Heart left ventricle (tissue), 16 donors: ENCODE results near the gene LONRF3. TPM values are rescaled to one million over a fixed set of nuclear protein-coding genes. Genes with fewer than 3 reads are reported as not detected.
"Not testable (repeated sequence)": the region's sequence is repeated elsewhere in the genome, so short reads cannot be mapped to it uniquely, and the experiment has no call there.

Experiments
- ATAC-seq, 4 donors: fragments of 200-7000 bp; cut with Tn5 transposase; one replicate each; pipeline ENCODE4 v1.9.1; 2020 to 2022; ENCODE audit warnings: moderate library complexity in 4 of 4, mild to moderate bottlenecking in 3 of 4, moderate number of reproducible peaks in 1 of 4
- DNase-seq, 5 donors: peaks; one replicate each; pipeline ENCODE4 v3.0.0-alpha.2; 2020
- H3K27ac ChIP-seq, 12 donors: fragments of 200-600 bp; sonication (generic) in 4 of 12; one replicate each; pipeline versions ENCODE4 v1.5.0 to v1.8.0; 2016 to 2022; ENCODE audit warnings: mild to moderate bottlenecking in 2 of 12
- H3K27me3 ChIP-seq, 9 donors: fragments of 200-600 bp; sonication (generic) in 2 of 9; one replicate each; pipeline versions ENCODE4 v1.5.1 to v1.8.0; 2016 to 2022; ENCODE audit warnings: mild to moderate bottlenecking in 3 of 9
- H3K36me3 ChIP-seq, 9 donors: fragments of 200-600 bp; sonication (generic) in 2 of 9; one replicate each; pipeline versions ENCODE4 v1.5.0 to v1.8.0; 2018 to 2022; ENCODE audit warnings: mild to moderate bottlenecking in 2 of 9
- H3K4me1 ChIP-seq, 12 donors: fragments of 200-600 bp; sonication (generic) in 4 of 12; one replicate each; pipeline versions ENCODE4 v1.5.0 to v1.8.0; 2016 to 2022; ENCODE audit warnings: mild to moderate bottlenecking in 3 of 12
- H3K4me3 ChIP-seq, 12 donors: fragments of 200-600 bp; sonication (generic) in 4 of 12; one replicate each; pipeline versions ENCODE4 v1.5.0 to v1.8.0; 2017 to 2022; ENCODE audit warnings: mild to moderate bottlenecking in 9 of 12, moderate library complexity in 4 of 12
- H3K9me3 ChIP-seq, 12 donors: fragments of 200-600 bp; sonication (generic) in 4 of 12; one replicate each; pipeline versions ENCODE4 v1.5.0 to v1.8.0; 2016 to 2022; ENCODE audit warnings: mild to moderate bottlenecking in 1 of 12
- CTCF ChIP-seq, 12 donors: fragments of 200-600 bp; sonication (generic) in 4 of 12; IDR thresholded peaks; one replicate each; pipeline versions ENCODE4 v1.5.0 to v1.8.0; 2018 to 2022; ENCODE audit warnings: antibody characterized with exemption in 12 of 12, mild to moderate bottlenecking in 5 of 12
- POLR2A ChIP-seq, 2 donors: fragments of 450-650 bp; IDR thresholded peaks; one replicate each; pipeline ENCODE4 v1.6.1; 2017; ENCODE audit warnings: antibody characterized with exemption in 2 of 2, mild to moderate bottlenecking in 2 of 2, moderate library complexity in 2 of 2
- WGBS, 4 donors: extraction: QIAGEN DNeasy Blood & Tissue Kit in 2 of 4; methylation state at CpG; one replicate each; pipeline versions ENCODE4 v1.1.5 to v1.1.7; 2013 to 2018; 5-methylcytosine and 5-hydroxymethylcytosine counted together
- intact Hi-C, 10 donors: fragments of 100-400 bp; cut with DNase I; formaldehyde crosslinking; loops; one replicate each; pipeline versions ENCODE4 v1.11.1 to v1.14.2; 2022
- polyA plus RNA-seq, 2 donors: library from polyadenylated mRNA; stranded (reverse); fragments of 200-250 nt; gene quantifications; one replicate each; pipeline ENCODE4 v1.2.3, GENCODE V29; 2013
- total RNA-seq, 9 donors: library from RNA; depleted of rRNA in 2 of 9; stranded (reverse); fragments of >200 nt in 2 of 9; fragmentation: NEBNext Ultra II Directional in 3 of 9; extraction: Animal tissue kit (Norgen Biotek cat#: 25700) in 3 of 9; gene quantifications; one replicate each; pipeline versions ENCODE4 v1.1.0 to v1.2.4, GENCODE V29; 2016 to 2023
- donor health status: ischemic (EF 13 %, LVEDD 7.1; RV severe dilation, severe dysfunction).
- donor health status: healthy with polysubstance abuse.
- donor health status: DM: no; HTN: yes; CAD: no.
- donor health status: DM: no; HTN: no; CAD: no.
- donor health status: ischemic (EF 25% LVEDD 6.9; RV normal size, moderate dysfunction).
- donor health status: ischemic (EF 25% LVEDD 5.7; RV mildly dilated, moderate dysfunction).
- donor health status: healthy.
- donor health status: DM: yes; HTN: yes; CAD: no.
- donor health status: ischemic (EF 35%, LVEDD 5.7; RV mildly dilated, moderate dysfunction).
- donor health status: nonischemic (EF 11% LVEDD 7.7; RV severe dilation, severe dysfunction).
- donor health status: DM: yes; HTN: yes; CAD: no.
- donor health status: PGD.
- donor health status: ischemic (EF 29% LVEDD 5.4; RV normal size, mild dysfunction).
- donor health status: nonischemic (EF 23%, LVEDD 6.1; RV moderate dilation, normal function).

LONRF3 gene
- total and polyA plus RNA-seq, 11 donors: 0.50 to 8.3 (median 1.9) TPM

- ATAC-seq: peak in 3 of 4 donors; percentile 22 to 71 (median 54)
- H3K9me3 ChIP-seq: peaks cover 0 to 6% (median 0%) of the 10 kb centered on the region in 12 donors
- intact Hi-C loops: no loop called here
- TF ChIP-seq POLR2A (IDR thresholded peaks at IDR 0.05) (no peak), CTCF (IDR thresholded peaks at IDR 0.05) (no peak)
- no peak overlapping the region for H3K4me3 ChIP-seq
- no peaks in the 10 kb centered on the region for H3K36me3 ChIP-seq
- peak overlapping the region in 1 of 12 donors; percentile 52 for H3K27ac ChIP-seq
- no peaks in the 10 kb centered on the region for H3K27me3 ChIP-seq
- DNase-seq: no peak
- 34 to 73% (median 65%) methylated on average over 1 of the region's 1 CpG for WGBS, 4 donors
- H3K4me1 ChIP-seq: no peaks in the 10 kb centered on the region
Measured at GRCh38 chrX:119028733-119029330, 54.4 kb downstream of the LONRF3 start.

GRCh38 chrX:119029656-119030055, 55.2 kb downstream of the LONRF3 start:
- H3K27me3 ChIP-seq, H3K36me3 ChIP-seq, H3K4me1 ChIP-seq, H3K4me3 ChIP-seq, DNase-seq, intact Hi-C loops, H3K27ac ChIP-seq, ATAC-seq: not testable (repeated sequence)
- WGBS, 4 donors: 91 to 98% (median 96%) methylated on average over 6 to 10 of the region's 10 CpGs
- peaks cover 0 to 10% (median 0%) of the 10 kb centered on the region in 12 donors for H3K9me3 ChIP-seq

GRCh38 chrX:119030990-119031389, 56.6 kb downstream of the LONRF3 start:
- H3K4me3 ChIP-seq: no peak overlapping the region
- TF ChIP-seq CTCF (IDR thresholded peaks at IDR 0.05) (no peak), POLR2A (IDR thresholded peaks at IDR 0.05) (no peak)

GRCh38 chrX:119036107-119037029, 62.0 kb downstream of the LONRF3 start:
- intact Hi-C loops: no loop called here
- no peak for TF ChIP-seq POLR2A (IDR thresholded peaks at IDR 0.05)
- no peak for TF ChIP-seq CTCF (IDR thresholded peaks at IDR 0.05)
- H3K9me3 ChIP-seq: peaks cover 0 to 10% (median 0%) of the 10 kb centered on the region in 12 donors
- ATAC-seq: no peak
- H3K27ac ChIP-seq: no peak overlapping the region
- DNase-seq: no peak
- H3K36me3 ChIP-seq: no peaks in the 10 kb centered on the region
- WGBS, 4 donors: 72 to 82% (median 76%) methylated on average over 4 of the region's 4 CpGs
- peaks cover 0 to 15% (median 7%) of the 10 kb centered on the region in 12 donors for H3K4me1 ChIP-seq
- no peak overlapping the region for H3K4me3 ChIP-seq
- H3K27me3 ChIP-seq: no peaks in the 10 kb centered on the region

More at GRCh38 chrX:119030990-119031389, 56.6 kb downstream of the LONRF3 start:
- no peak overlapping the region for H3K27ac ChIP-seq
- no peak for ATAC-seq
- no peak for DNase-seq
- intact Hi-C loops: no loop called here
- H3K4me1 ChIP-seq: no peaks in the 10 kb centered on the region
- peaks cover 0 to 10% (median 0%) of the 10 kb centered on the region in 12 donors for H3K9me3 ChIP-seq
- H3K36me3 ChIP-seq: no peaks in the 10 kb centered on the region
- H3K27me3 ChIP-seq: no peaks in the 10 kb centered on the region
